ENCODE measurements around the gene BMP5.

Gene BMP5

GRCh38 chr6:55708711-55709110 is 166.7 kb downstream of the BMP5 start:
- no peak for DNase-seq (ENCODE audit: low read depth)

- no peak for DNase-seq (ENCODE audit: low read depth)
Measured at GRCh38 chr6:55705451-55706440, 169.6 kb downstream of the BMP5 start.

GRCh38 chr6:55704421-55704820 is 171.0 kb downstream of the BMP5 start:
- no peak for DNase-seq (ENCODE audit: low read depth)

All from GM04503 (cell line).